ENCODE results near the gene ZNF747. TPM values are rescaled to one million over a fixed set of nuclear protein-coding genes. Genes with fewer than 3 reads are reported as not detected.

Gene ZNF747
- total RNA-seq, 1 donor from 2014 or later = 6.0 TPM

Other genes starting within 250 kb of the ZNF747 start
- gene CD2BP2, start 179.6 kb downstream of the ZNF747 start, total RNA-seq = 55.6 and 56.3 TPM in 2 replicates
- 47.8 and 61.4 TPM in 2 replicates for gene TBC1D10B, start 164.4 kb downstream of the ZNF747 start, total RNA-seq
- not detected in 2 replicates for gene MYL11, start 160.1 kb downstream of the ZNF747 start, total RNA-seq
- gene SEPTIN1, start 152.3 kb downstream of the ZNF747 start, total RNA-seq = 0.47 TPM in 1 of 2 replicates, not detected in the other
- gene ZNF48, start 139.4 kb downstream of the ZNF747 start, total RNA-seq = 14.0 and 14.4 TPM in 2 replicates
- gene ZNF771, start 127.3 kb downstream of the ZNF747 start, total RNA-seq = 19.0 and 19.8 TPM in 2 replicates
- gene DCTPP1, start 104.8 kb downstream of the ZNF747 start, total RNA-seq = 35.9 and 43.8 TPM in 2 replicates
- gene SEPHS2, start 89.0 kb downstream of the ZNF747 start, total RNA-seq = 35.3 and 38.1 TPM in 2 replicates
- gene ITGAL, start 62.1 kb downstream of the ZNF747 start, total RNA-seq = not detected in 2 replicates
- gene ZNF768, start 8.3 kb downstream of the ZNF747 start, total RNA-seq = 31.9 and 36.2 TPM in 2 replicates
- gene ZNF764, start 23.5 kb upstream of the ZNF747 start, total RNA-seq = 9.9 and 12.5 TPM in 2 replicates
- 11.1 and 12.4 TPM in 2 replicates for gene ZNF688, start 36.9 kb upstream of the ZNF747 start, total RNA-seq
- 5.8 and 11.2 TPM in 2 replicates for gene ZNF785, start 50.8 kb upstream of the ZNF747 start, total RNA-seq
- 9.0 and 11.4 TPM in 2 replicates for gene ZNF689, start 75.5 kb upstream of the ZNF747 start, total RNA-seq
- 22.4 and 38.1 TPM in 2 replicates for gene PRR14, start 116.1 kb upstream of the ZNF747 start, total RNA-seq
- gene FBRS, start 123.6 kb upstream of the ZNF747 start, total RNA-seq = 34.3 and 64.9 TPM in 2 replicates
- 19.8 and 49.5 TPM in 2 replicates for gene SRCAP, start 164.3 kb upstream of the ZNF747 start, total RNA-seq
- gene PHKG2, start 213.6 kb upstream of the ZNF747 start, total RNA-seq = 17.6 and 25.3 TPM in 2 replicates
- 2.0 and 6.5 TPM in 2 replicates for gene CFAP119, start 227.2 kb upstream of the ZNF747 start, total RNA-seq
- 100.0 and 115 TPM in 2 replicates for gene RNF40, start 227.5 kb upstream of the ZNF747 start, total RNA-seq